K562 (cell line): ENCODE data around the gene ADORA1. TPM values are rescaled to one million over a fixed set of nuclear protein-coding genes. Genes with fewer than 3 reads are reported as not detected.
A peak's percentile ranks its signal among the peaks of the same experiment; 100 is the strongest.

Source experiments
- ATAC-seq: fragments of 200-7000 bp; cut with Tn5 transposase; 3 replicates; pipeline ENCODE4 v1.9.1; 2020; ENCODE audit warnings: moderate library complexity
- BruUV-seq: library from RNA; stranded (reverse); fragments of 400-500 nt; replicated peaks from 2 replicates; lab custom pipeline; 2021; lab: Mats Ljungman, UMichigan
- CTCF ChIA-PET: fragments of 300-600 bp; formaldehyde crosslinking; extraction: SDS; loops from one replicate; lab custom pipeline; 2021; ENCODE audit warnings: low intra/inter-chr PET ratio; lab: Yijun Ruan, JAX
- POLR2A ChIA-PET: fragments of 300-600, 350-650 bp; sonication (Branson Sonifier 250); formaldehyde crosslinking; extraction: SDS; loops from one replicate; lab custom pipeline; 2021; ENCODE audit warnings: antibody characterized with exemption, inconsistent platforms; lab: Yijun Ruan, JAX
- DNase-seq, 4 experiments: peaks; one replicate each; pipeline versions ENCODE4 v3.0.0 to v3.0.0-alpha.2; 2011 to 2018; ENCODE audit warnings: low spot score in 3 of 4, mixed read lengths in 3 of 4; ENCODE audit errors: extremely low read depth in 1 of 4
- FAIRE-seq: peaks from 2 replicates; lab custom pipeline; 2011; peaks lifted over from hg19 to GRCh38; lab: Jason Lieb, UNC
- H2AFZ ChIP-seq: 2 replicates; pipeline ENCODE4 v1.6.0; 2011; ENCODE audit warnings: low read depth, low read length, control low read depth, inconsistent platforms
- H3K27ac ChIP-seq: fragments of 200-600 bp; 3 replicates; pipeline ENCODE4 v1.8.0; 2011; ENCODE audit warnings: low read depth, mild to moderate bottlenecking, control low read depth, inconsistent platforms, low read length, moderate library complexity, mixed read lengths; ENCODE audit errors: extremely low read depth
- H3K27me3 ChIP-seq, 2 experiments: fragments of 300-600 bp in 1 of 2; 2 replicates in 1 of 2; 3 replicates in 1 of 2; pipeline versions ENCODE4 v1.6.0 to v1.8.0; 2011; ENCODE audit warnings: inconsistent platforms in 2 of 2, low read length in 2 of 2, mild to moderate bottlenecking in 1 of 2, mixed read lengths in 1 of 2, moderate library complexity in 1 of 2; ENCODE audit not compliant: control insufficient read depth in 2 of 2, insufficient read depth in 2 of 2
- H3K36me3 ChIP-seq: fragments of 300-600 bp; 3 replicates; pipeline ENCODE4 v1.8.0; 2011; ENCODE audit warnings: mild to moderate bottlenecking, low read length, inconsistent platforms; ENCODE audit not compliant: control insufficient read depth, insufficient read depth
- H3K4me1 ChIP-seq, 2 experiments: fragments of 200-600 bp in 1 of 2; replicated peaks in 1 of 2; 2 replicates in 1 of 2; 3 replicates in 1 of 2; pipeline versions ENCODE4 v1.5.1 to v1.8.0; 2011; ENCODE audit warnings: inconsistent platforms in 2 of 2, low read length in 2 of 2, mild to moderate bottlenecking in 1 of 2, mixed read lengths in 1 of 2, moderate library complexity in 1 of 2; ENCODE audit not compliant: control insufficient read depth in 2 of 2, insufficient read depth in 2 of 2
- H3K4me2 ChIP-seq: 2 replicates; pipeline ENCODE4 v1.6.1; 2011; ENCODE audit warnings: low read length, control low read depth, inconsistent platforms, mixed read lengths; ENCODE audit not compliant: insufficient read depth
- H3K4me3 ChIP-seq: fragments of 200-600 bp; sonication (generic), shearing (Covaris generic); 2 replicates; pipeline ENCODE4 v1.5.1; 2016; ENCODE audit warnings: control low read depth, inconsistent platforms
- H3K79me2 ChIP-seq: fragments of 200-600 bp; 3 replicates; pipeline ENCODE4 v1.8.0; 2011; ENCODE audit warnings: low read length, inconsistent platforms; ENCODE audit not compliant: control insufficient read depth, insufficient read depth
- H3K9ac ChIP-seq, 2 experiments: 2 replicates each; pipeline versions ENCODE4 v1.6.0 to v1.6.1; 2011; ENCODE audit warnings: low read depth in 2 of 2, low read length in 2 of 2, control low read depth in 1 of 2, inconsistent platforms in 1 of 2, mild to moderate bottlenecking in 1 of 2, mixed read lengths in 1 of 2; ENCODE audit not compliant: insufficient read depth in 1 of 2
- H3K9me1 ChIP-seq: one replicate; pipeline ENCODE4 v1.6.0; 2011; ENCODE audit warnings: inconsistent platforms, mild to moderate bottlenecking, low read length, moderate library complexity; ENCODE audit not compliant: control insufficient read depth, insufficient read depth
- H3K9me3 ChIP-seq: replicated peaks from 2 replicates; pipeline ENCODE4 v1.5.1; 2011; ENCODE audit warnings: low read depth, low read length, inconsistent platforms; ENCODE audit not compliant: control insufficient read depth, insufficient read depth
- H4K20me1 ChIP-seq: replicated peaks from 2 replicates; pipeline ENCODE4 v1.6.1; 2011; ENCODE audit warnings: low read length, inconsistent platforms, mixed read lengths; ENCODE audit not compliant: control insufficient read depth, insufficient read depth
- GATA2 ChIP-seq: sonication (generic); formaldehyde crosslinking; IDR thresholded peaks from 2 replicates; pipeline ENCODE4 v1.4.0; 2020; ENCODE audit warnings: mild to moderate bottlenecking, missing genetic modification reagents
- PRPF4 ChIP-seq: fragments of 200-400 bp; formaldehyde crosslinking; IDR thresholded peaks from one replicate; pipeline ENCODE4 v1.6.1; 2017; ENCODE audit warnings: low read length, low read depth, mild to moderate bottlenecking; ENCODE audit not compliant: insufficient read depth, poor library complexity, severe bottlenecking
- ZBTB9 ChIP-seq: fragments of 450-650 bp; formaldehyde crosslinking; IDR thresholded peaks from 2 replicates; pipeline ENCODE4 v1.4.0; 2020; ENCODE audit warnings: mild to moderate bottlenecking, moderate library complexity
- WGBS: fragments of 100-300 bp; shearing (Covaris generic); methylation state at CpG from one replicate; pipeline ENCODE4 v1.1.6; 2016; ENCODE audit warnings: low coverage, mixed read lengths; ENCODE audit not compliant: insufficient coverage; ENCODE audit errors: missing lambda C conversion rate; 5-methylcytosine and 5-hydroxymethylcytosine counted together
- in situ Hi-C: fragments of 300-500 bp; cut with MboI; formaldehyde crosslinking; loops from 4 replicates; pipeline ENCODE4 v1.15.0; 2018; ENCODE audit warnings: inconsistent platforms, mixed read lengths
- intact Hi-C: fragments of 100-400 bp; cut with micrococcal nuclease; formaldehyde crosslinking; loops from 2 replicates; pipeline ENCODE4 v1.14.2; 2022
- polyA plus RNA-seq, 8 experiments: library from polyadenylated mRNA; depleted of rRNA in 4 of 8; stranded (reverse) in 5 of 8; unstranded in 3 of 8; fragments of >200 nt; fragmentation: Nextera tagmentation in 2 of 8; fragmentation: Illumina TruSeq in 1 of 8; extraction: Ambion mirVana in 2 of 8; extraction: Trizol in 1 of 8; gene quantifications; 2 replicates each; pipeline versions ENCODE4 v1.2.1 to v1.2.3, GENCODE V29; 2011 to 2014; ENCODE audit warnings: inconsistent platforms in 1 of 8, missing spikeins in 1 of 8
- total RNA-seq, 7 experiments: library from RNA; depleted of rRNA in 6 of 7; stranded (reverse); fragments of >200 nt in 6 of 7; fragmentation: Illumina TruSeq in 2 of 7; extraction: Trizol in 2 of 7; gene quantifications; 2 replicates each; pipeline versions ENCODE4 v1.2.1 to v1.2.3, GENCODE V29; 2011 to 2021; ENCODE audit warnings: low replicate concordance in 1 of 7

The ADORA1 gene
- total and polyA plus RNA-seq, 9 of the 15 experiments (the other 6 are each of a cell fraction or from before 2014, with no cell fraction given), result not detected

- FAIRE-seq (no peak), DNase-seq (no peak), ATAC-seq (no peak)
- WGBS, result 2% methylated on average over 13 of the region's 13 CpGs
- Histone ChIP-seq H2AFZ (no peak overlapping the region), H3K27ac (no peak overlapping the region), H3K79me2 (no peaks in the 10 kb centered on the region), H3K9me3 (no peaks in the 10 kb centered on the region), H3K36me3 (no peaks in the 10 kb centered on the region), H3K4me2 (no peak overlapping the region), H3K9me1 (no peaks in the 10 kb centered on the region), H3K9ac (no peak overlapping the region), H3K27me3 (peaks cover 18 to 60% of the 10 kb centered on the region in 2 experiments; a peak in 4 of 5 replicates), H4K20me1 (peaks cover 7% of the 10 kb centered on the region), H3K4me3 (no peak overlapping the region), H3K4me1 (no peaks in the 10 kb centered on the region; a peak in 2 of 5 replicates)
- TF ChIP-seq GATA2 (0 out of 2 replicates have a peak, but pooled peaks have one; percentile 24), ZBTB9 (CRISPR knock-in tag) (0 out of 2 replicates have a peak, but pooled peaks have one; percentile 31), PRPF4 (no peak)
- POLR2A ChIA-PET, result interaction anchor here (0.6 to 2.4 kb wide), 4 partner anchors 8 to 495 kb away, joined by 3 to 7 read pairs (median 3); no protein-coding TSS in a partner anchor
- CTCF ChIA-PET, result no interaction called here
- in situ Hi-C loops, result no loop called here
- intact Hi-C loops, result no loop called here
- BruUV-seq, result no TSS peak
Measured at GRCh38 chr1:203153989-203154821, 26.7 kb downstream of the ADORA1 start.
